Activated CD4-positive, CD25-positive, alpha-beta regulatory T cell treated with anti-CD3 and anti-CD28 coated beads, Interleukin-2, amount 50 U/mL, for 72 hours (primary cell): ENCODE results near the gene AUTS2.

Source experiments
- DNase-seq: peaks from one replicate; pipeline ENCODE4 v3.0.0; 2021

Gene AUTS2

DNA sequence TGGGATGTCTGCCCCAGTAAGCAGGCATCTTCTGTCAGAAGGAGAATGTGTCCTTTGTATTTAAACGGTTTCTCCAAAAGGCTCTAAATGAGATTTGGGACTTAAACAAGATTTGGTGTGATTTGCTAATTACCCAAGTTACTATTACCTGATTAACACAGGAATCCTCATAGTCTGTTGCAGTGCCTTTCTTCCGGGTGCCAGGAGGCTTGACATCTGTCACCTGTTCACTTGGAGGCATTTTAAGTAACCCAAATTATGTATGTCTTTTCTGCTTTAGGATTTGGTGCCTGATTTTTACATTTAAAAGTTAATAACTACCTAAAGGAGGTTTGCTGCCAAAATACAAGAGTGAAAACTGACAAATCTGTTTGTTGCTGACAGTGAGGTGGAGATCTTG, 945.7 kb downstream of the AUTS2 start:
- no peak for DNase-seq

DNA sequence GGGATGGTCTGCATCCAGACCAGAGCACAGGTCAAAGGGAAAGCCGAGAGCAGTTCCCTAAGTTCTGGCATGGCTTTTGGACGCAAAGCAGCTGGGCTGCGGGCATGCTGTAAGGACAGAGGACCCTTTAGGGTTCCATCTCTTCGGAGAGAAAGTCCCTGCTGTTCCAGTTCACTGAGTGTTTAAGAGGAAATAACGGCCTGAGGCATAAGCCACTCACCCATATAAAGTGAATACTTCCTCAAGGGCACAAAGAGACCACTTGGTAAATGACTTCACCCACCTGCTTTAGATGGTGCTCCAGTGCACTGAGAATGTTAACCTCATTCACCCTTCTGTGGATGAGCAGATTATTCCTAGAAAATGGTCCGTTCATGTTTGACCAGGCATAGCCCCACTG, 946.9 kb downstream of the AUTS2 start:
- DNase-seq: no peak

GRCh38 chr7:70552141-70552540, 953.9 kb downstream of the AUTS2 start:
- DNase-seq: no peak

GRCh38 chr7:70553364-70553763, 955.1 kb downstream of the AUTS2 start:
- DNase-seq: no peak

DNA sequence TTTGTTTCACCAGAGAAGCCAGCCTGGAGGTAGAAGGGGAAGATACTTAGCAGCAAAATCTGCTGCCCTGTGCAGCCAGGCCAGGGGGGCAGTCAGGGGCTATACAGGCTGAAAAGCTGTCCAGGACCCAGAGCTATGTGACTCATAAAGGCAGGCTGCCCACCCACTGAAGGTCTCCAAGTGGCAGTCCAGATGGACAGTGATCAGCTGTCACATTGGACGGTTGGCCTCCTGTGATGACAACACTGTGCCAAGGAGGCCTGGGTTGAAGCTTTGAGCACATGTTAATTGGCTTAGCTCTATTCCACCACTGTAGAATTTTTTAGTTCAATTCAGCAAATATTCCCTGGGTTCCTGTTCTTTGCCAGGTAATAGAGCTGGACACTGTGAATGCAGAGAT, 956.4 kb downstream of the AUTS2 start:
- no peak for DNase-seq

- no peak for DNase-seq
Measured at GRCh38 chr7:70556761-70557160, 958.5 kb downstream of the AUTS2 start.

- no peak for DNase-seq
Measured at GRCh38 chr7:70557338-70557737, 959.1 kb downstream of the AUTS2 start.

- DNase-seq: no peak
Measured at GRCh38 chr7:70559815-70560214, 961.5 kb downstream of the AUTS2 start.

DNA sequence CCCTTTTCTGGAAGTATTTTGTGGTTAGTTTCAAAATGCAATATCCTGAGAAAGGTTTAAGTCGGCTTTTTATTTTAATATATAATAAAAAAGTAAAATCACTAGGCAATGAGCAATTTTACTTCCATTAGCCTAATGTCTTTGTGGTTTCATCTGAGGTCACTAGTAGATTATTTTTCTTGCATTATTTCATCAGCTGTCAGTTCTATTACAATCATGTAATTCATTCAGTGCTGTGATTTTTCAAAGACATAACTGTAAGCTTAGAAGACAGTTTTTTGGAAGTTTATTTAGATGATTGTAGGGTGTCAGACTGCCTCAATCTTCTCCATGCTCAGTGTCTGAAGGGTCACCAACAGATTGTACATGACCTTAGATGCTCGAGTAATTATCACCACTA, 965.7 kb downstream of the AUTS2 start:
- DNase-seq: no peak

DNA sequence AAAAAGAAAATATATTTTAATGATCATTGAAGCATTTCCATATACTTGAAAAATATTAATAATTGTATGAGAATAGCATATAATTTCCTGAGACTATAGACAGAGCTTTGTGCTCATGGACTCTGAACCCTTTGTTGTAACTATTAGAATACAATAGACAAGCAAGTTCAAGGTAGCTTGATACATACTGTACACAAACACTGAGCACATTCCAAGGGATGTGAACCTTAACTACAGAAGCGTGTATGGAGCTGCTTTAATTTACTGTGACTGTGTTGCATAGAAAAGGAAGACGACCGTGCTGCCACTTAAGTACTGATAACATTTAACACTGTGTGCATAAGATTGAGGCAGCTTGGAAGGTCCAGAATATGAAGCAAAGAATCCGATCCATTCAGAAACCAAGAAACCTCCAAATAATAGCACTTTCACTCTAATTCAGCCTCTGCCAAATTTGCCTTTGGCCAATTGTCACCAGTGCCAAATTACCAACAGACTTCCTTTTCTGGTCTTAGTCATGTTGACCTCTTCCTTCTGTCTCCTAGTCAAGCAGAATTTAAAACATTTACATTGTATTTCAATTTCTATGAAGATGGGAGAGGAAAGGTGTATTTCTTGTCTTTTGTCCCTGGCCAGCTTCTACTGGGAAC, 967.6 kb downstream of the AUTS2 start:
- no peak for DNase-seq

DNA sequence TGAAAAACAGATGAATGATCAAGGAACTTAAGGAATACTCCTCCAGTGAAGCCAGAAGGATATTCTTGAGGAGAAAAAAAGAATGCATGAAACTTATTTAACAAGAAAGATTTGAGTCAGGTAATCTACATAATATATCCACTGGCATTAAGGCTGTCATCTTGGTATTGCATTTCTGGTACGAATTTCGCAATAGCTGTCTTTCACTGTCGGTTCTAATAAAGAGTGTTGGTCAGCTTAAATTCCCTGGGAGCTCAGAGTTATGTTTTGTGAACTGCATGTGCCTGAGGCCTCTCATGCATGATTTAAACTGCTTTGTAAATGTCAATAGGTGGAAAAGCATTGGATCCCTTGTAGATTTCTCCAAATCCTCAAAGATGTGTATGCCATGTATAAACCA, 968.4 kb downstream of the AUTS2 start:
- DNase-seq: no peak

- DNase-seq: no peak
Measured at GRCh38 chr7:70568674-70569334, 970.5 kb downstream of the AUTS2 start.

GRCh38 chr7:70569335-70569819, 971.1 kb downstream of the AUTS2 start:
- DNase-seq: no peak

DNA sequence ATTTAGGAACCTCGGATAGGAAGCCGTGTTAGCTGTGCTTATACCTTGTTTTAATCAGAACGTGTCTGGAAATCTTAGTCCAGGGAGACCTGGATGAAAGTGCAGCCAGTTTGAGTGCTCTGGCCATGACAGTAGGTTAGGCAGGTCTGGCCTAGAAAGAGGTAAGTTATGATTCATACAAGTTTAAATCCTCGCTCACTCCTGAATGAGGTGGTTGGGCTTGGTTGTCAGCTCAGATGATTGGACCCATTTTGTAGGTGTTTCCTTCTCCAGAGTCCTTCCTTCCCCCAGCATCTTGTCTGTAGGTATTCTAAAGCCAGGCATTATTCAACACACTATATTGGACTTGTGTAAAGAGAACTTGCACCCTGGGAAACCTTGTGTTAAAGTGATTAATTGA, 971.8 kb downstream of the AUTS2 start:
- DNase-seq: no peak

DNA sequence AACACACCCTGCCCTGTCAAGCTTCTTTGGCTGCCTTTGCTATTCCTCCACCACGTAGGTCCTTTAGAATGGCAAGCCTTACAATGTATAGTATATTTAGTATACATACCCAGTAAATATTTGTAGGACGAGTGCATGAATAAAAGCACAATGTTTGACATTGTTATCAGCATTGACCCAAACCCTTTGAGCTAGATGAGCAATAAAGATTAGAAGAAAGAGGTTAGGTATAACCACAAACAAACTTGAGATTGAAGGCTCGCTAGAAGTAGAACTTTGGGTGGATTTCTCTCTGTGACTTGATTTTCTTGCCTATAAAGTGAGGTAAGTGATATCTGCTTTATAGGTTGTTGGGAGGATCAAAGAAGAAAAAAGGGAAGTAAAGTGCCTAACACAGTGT, 972.7 kb downstream of the AUTS2 start:
- no peak for DNase-seq

GRCh38 chr7:70571403-70571934, 973.2 kb downstream of the AUTS2 start:
- DNase-seq: no peak

- DNase-seq: no peak
Measured at GRCh38 chr7:70571961-70572360, 973.7 kb downstream of the AUTS2 start.

- no peak for DNase-seq
Measured at GRCh38 chr7:70572571-70572970, 974.3 kb downstream of the AUTS2 start.

- no peak for DNase-seq
Measured at GRCh38 chr7:70573071-70573661, 974.9 kb downstream of the AUTS2 start.

GRCh38 chr7:70573696-70574095, 975.4 kb downstream of the AUTS2 start:
- no peak for DNase-seq

- no peak for DNase-seq
Measured at GRCh38 chr7:70574314-70574834, 976.1 kb downstream of the AUTS2 start.

DNA sequence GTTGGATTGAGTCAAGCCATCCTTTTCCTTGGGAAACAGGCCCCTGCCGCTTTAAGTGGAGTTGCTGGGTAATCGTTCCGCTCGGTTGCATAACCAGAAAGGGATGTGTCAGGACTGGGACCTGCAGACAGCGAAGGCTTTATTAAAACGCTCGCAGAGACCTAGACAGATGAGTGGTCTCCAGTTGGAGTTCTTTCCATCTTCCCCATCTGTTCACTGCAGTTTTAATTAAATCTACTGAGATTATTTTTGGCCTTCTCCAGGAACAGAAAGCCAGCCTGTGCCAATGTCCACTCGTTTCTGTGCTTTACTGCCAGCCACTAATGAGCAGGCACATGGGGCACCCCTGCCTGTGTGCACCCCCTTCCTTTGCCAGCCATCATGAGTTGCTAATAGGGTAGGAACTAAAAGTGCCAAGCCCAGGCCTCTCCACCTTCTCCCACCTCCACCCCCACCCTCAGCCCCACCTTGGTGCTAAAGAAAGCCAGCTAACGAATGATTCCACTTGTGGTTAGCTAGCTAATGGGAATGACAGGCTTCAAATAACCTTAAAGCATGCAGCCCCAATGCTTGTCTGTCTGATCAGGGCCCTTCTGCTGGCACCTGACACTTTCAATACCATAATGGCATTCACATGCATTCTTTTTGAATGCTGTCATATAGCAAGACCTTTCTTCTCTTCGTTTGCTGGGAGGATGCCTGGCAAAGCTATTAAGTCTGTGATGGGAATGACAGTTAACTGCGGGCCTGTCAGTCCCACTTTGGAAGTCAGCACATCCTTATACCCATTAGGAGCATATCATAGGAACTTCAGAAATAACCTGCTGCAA, 976.9 kb downstream of the AUTS2 start:
- no peak for DNase-seq

- no peak for DNase-seq
Measured at GRCh38 chr7:70577078-70577477, 978.8 kb downstream of the AUTS2 start.
